Measurements from ENCODE around the gene AGRP. TPM values are rescaled to one million over a fixed set of nuclear protein-coding genes. Genes with fewer than 3 reads are reported as not detected.
A peak's percentile ranks its signal among the peaks of the same experiment; 100 is the strongest.

The AGRP gene
- polyA plus RNA-seq, 1 experiment = not detected

- CTCF ChIA-PET = interaction anchor here (0.7 to 2.9 kb wide), 9 partner anchors 8 to 138 kb away, joined by 4 to 34 read pairs (median 6); partner anchors contain the start of genes C16orf86, CARMIL2, CTCF and ENKD1
Observed at GRCh38 chr16:67528870-67529581, 45.7 kb upstream of the AGRP start.

DNA sequence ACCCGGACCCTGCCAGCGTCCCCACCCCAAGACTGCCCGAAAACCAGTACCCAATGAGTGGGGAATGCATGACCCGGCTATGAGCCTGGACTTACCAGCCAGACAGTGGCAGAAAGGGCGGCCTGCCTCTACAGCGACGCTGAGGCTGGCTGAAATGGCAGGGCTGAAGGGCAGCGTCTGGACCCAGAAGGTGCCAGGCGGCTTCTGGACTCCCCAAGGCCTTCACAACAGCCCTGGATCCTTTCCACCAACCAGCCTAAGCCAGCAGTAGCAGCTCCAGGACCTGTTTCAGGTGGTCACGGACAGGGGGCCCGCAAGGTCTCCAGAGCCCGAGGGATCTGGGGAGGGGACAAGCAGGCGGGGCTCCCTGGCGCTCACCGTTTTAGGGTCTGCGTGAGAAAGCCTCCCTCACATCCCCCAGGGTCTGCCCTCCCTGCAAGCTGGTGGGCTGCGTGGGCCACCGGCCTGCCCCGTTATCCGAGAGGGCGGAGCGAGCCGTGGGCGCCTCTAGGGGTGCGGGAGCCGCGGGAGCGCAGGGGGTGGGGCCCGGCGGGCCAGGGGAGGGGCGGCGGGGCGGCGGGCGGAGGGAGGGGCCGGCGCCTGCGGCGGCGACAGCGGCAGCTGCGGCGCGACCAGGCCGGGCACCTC, 45.0 kb upstream of the AGRP start, which contains the start of gene RIPOR1:
RIPOR1 (plus strand) TSS at position 608 of the 648 bp plus-strand sequence. CDS start 9,618 bp downstream, outside the sequence.
- Histone ChIP-seq H3K4me3 (ENCODE audit: low read depth, low read length) (peak within 1 kb of the TSS; percentile 77), H3K27me3 (ENCODE audit: control insufficient read depth, insufficient read depth, low read length) (no peaks in the 10 kb centered on the region), H3K36me3 (ENCODE audit: control insufficient read depth, insufficient read depth, low read length) (no peaks in the 10 kb centered on the region)
- ChIA-PET CTCF (interaction anchor here (0.7 to 2.9 kb wide), 5 partner anchors 14 to 139 kb away, joined by 5 to 15 read pairs (median 6); partner anchors contain the start of genes C16orf86, CARMIL2, CTCF and ENKD1), POLR2A (no interaction called here)
- peak; percentile 12; the same call in 1 of the 2 replicates for TF ChIP-seq CTCF (IDR thresholded peaks at IDR 0.05; ENCODE audit: insufficient read depth, low read depth, low read length)
- no peak for DNase-seq (ENCODE audit: low read depth)

More at GRCh38 chr16:67528870-67529581, 45.7 kb upstream of the AGRP start:
- Histone ChIP-seq H3K4me3 (ENCODE audit: low read depth, low read length) (peak overlapping the region; percentile 77), H3K27me3 (ENCODE audit: control insufficient read depth, insufficient read depth, low read length) (no peaks in the 10 kb centered on the region), H3K36me3 (ENCODE audit: control insufficient read depth, insufficient read depth, low read length) (no peaks in the 10 kb centered on the region)
- DNase-seq (ENCODE audit: low read depth) = no peak
- TF ChIP-seq CTCF (IDR thresholded peaks at IDR 0.05; ENCODE audit: insufficient read depth, low read depth, low read length) = no peak
- POLR2A ChIA-PET = no interaction called here

- Histone ChIP-seq H3K27me3 (ENCODE audit: control insufficient read depth, insufficient read depth, low read length) (no peaks in the 10 kb centered on the region), H3K4me3 (ENCODE audit: low read depth, low read length) (no peak overlapping the region), H3K36me3 (ENCODE audit: control insufficient read depth, insufficient read depth, low read length) (no peaks in the 10 kb centered on the region)
- POLR2A ChIA-PET = no interaction called here
- no peak for DNase-seq (ENCODE audit: low read depth)
- CTCF ChIA-PET = interaction anchor here (0.9 to 2.7 kb wide), 7 partner anchors 11 to 146 kb away, joined by 3 to 13 read pairs (median 7); partner anchors contain the start of genes CARMIL2 and CTCF
- no peak for TF ChIP-seq CTCF (IDR thresholded peaks at IDR 0.05; ENCODE audit: insufficient read depth, low read depth, low read length)
Observed at GRCh38 chr16:67526149-67526791, 42.9 kb upstream of the AGRP start.

DNA sequence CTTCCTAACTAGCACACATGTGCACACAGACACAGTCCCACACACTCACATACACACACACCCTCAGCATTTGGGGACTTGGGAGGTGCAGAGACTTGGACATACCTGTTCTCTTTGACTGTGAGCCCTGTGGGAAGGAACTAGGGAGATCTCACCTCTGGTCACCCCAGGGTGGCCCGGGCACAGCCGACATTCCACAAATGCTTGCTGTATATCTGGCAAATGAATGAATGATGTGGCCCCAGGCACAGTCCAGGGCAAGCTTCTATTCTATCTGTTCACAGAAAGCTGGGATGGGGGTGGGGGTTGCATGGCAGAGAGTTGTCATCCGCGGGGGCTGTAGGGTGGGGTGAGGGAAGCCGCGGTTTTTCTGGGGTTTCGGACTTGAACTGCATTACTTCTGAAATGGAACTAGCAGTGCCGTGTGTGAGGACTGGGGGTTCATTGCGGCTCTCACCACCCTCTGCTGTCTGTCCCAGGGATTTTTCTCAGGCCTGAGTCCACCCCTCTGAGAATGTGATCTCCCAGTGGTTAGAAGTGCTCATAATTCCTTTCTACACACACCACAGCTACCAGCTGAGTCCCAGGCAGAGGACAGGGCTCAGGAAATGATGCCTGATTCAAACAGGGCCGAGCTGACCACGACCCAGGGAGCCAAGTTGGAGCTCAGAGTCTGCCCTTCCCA, 42.0 kb upstream of the AGRP start:
- CTCF ChIA-PET = interaction anchor here (0.9 to 2.7 kb wide), 7 partner anchors 10 to 147 kb away, joined by 3 to 13 read pairs (median 7); partner anchors contain the start of genes CARMIL2 and CTCF
- Histone ChIP-seq H3K4me3 (ENCODE audit: low read depth, low read length) (no peak overlapping the region), H3K27me3 (ENCODE audit: control insufficient read depth, insufficient read depth, low read length) (no peaks in the 10 kb centered on the region), H3K36me3 (ENCODE audit: control insufficient read depth, insufficient read depth, low read length) (no peaks in the 10 kb centered on the region)
- peak; percentile 31; the same call in 1 of the 2 replicates for TF ChIP-seq CTCF (IDR thresholded peaks at IDR 0.05; ENCODE audit: insufficient read depth, low read depth, low read length)
- POLR2A ChIA-PET = no interaction called here
- no peak for DNase-seq (ENCODE audit: low read depth)
